H9 (cell line): ENCODE data around the gene OTUB2. TPM values are rescaled to one million over a fixed set of nuclear protein-coding genes. Genes with fewer than 3 reads are reported as not detected.

Source experiments
- DNase-seq: peaks from one replicate; pipeline ENCODE4 v3.0.0-alpha.2; 2017
- H2AFZ ChIP-seq: one replicate; pipeline ENCODE4 v1.6.1; 2013; ENCODE audit warnings: mild to moderate bottlenecking, low read length, control low read depth, moderate library complexity
- H2AK5ac ChIP-seq: 2 replicates; pipeline ENCODE4 v1.6.1; 2013; ENCODE audit warnings: low read length, control low read depth, mixed read lengths; ENCODE audit not compliant: insufficient read length
- H2BK120ac ChIP-seq: one replicate; pipeline ENCODE4 v1.6.1; 2013; ENCODE audit warnings: low read depth, mild to moderate bottlenecking, low read length, control low read depth, inconsistent platforms; ENCODE audit not compliant: poor library complexity, severe bottlenecking
- H2BK12ac ChIP-seq: 2 replicates; pipeline ENCODE4 v1.6.1; 2013; ENCODE audit warnings: low read length, control low read depth, mixed read lengths, low read depth; ENCODE audit not compliant: insufficient read length
- H2BK15ac ChIP-seq: 2 replicates; pipeline ENCODE4 v1.6.1; 2013; ENCODE audit warnings: low read depth, low read length, control low read depth
- H2BK20ac ChIP-seq: one replicate; pipeline ENCODE4 v1.6.1; 2013; ENCODE audit warnings: low read depth, mild to moderate bottlenecking, low read length, control low read depth, inconsistent platforms; ENCODE audit not compliant: poor library complexity, severe bottlenecking
- H2BK5ac ChIP-seq: 2 replicates; pipeline ENCODE4 v1.6.1; 2013; ENCODE audit warnings: low read length, control low read depth, mixed read lengths; ENCODE audit not compliant: insufficient read length
- H3K14ac ChIP-seq: 2 replicates; pipeline ENCODE4 v1.6.1; 2013; ENCODE audit warnings: low read length, control low read depth; ENCODE audit not compliant: insufficient read depth
- H3K18ac ChIP-seq: 2 replicates; pipeline ENCODE4 v1.6.1; 2013; ENCODE audit warnings: low read depth, mild to moderate bottlenecking, mixed read lengths, low read length, control low read depth; ENCODE audit not compliant: insufficient read length
- H3K23ac ChIP-seq: 2 replicates; pipeline ENCODE4 v1.6.1; 2013; ENCODE audit warnings: low read length, control low read depth, mixed read lengths, low read depth; ENCODE audit not compliant: insufficient read length
- H3K23me2 ChIP-seq: 2 replicates; pipeline ENCODE4 v1.6.1; 2013; ENCODE audit warnings: low read depth, mild to moderate bottlenecking, mixed read lengths, low read length, control low read depth; ENCODE audit not compliant: insufficient read length, poor library complexity, severe bottlenecking
- H3K27ac ChIP-seq: 2 replicates; pipeline ENCODE4 v1.5.1; 2013; ENCODE audit warnings: low read length, control low read depth, mixed read lengths, low read depth; ENCODE audit not compliant: insufficient read length
- H3K27me3 ChIP-seq: 2 replicates; pipeline ENCODE4 v1.6.1; 2013; ENCODE audit warnings: low read length, control low read depth, inconsistent platforms; ENCODE audit not compliant: insufficient read depth
- H3K4ac ChIP-seq: 2 replicates; pipeline ENCODE4 v1.6.1; 2013; ENCODE audit warnings: low read depth, mild to moderate bottlenecking, control low read depth, inconsistent platforms, low read length, moderate library complexity
- H3K4me1 ChIP-seq: 2 replicates; pipeline ENCODE4 v1.6.1; 2013; ENCODE audit warnings: low read length, control low read depth, inconsistent platforms; ENCODE audit not compliant: insufficient read depth
- H3K4me2 ChIP-seq: 2 replicates; pipeline ENCODE4 v1.6.1; 2013; ENCODE audit warnings: low read length, control low read depth, mixed read lengths; ENCODE audit not compliant: insufficient read length, insufficient read depth
- H3K56ac ChIP-seq: 2 replicates; pipeline ENCODE4 v1.6.1; 2013; ENCODE audit warnings: low read depth, mild to moderate bottlenecking, mixed read lengths, low read length, control low read depth; ENCODE audit not compliant: insufficient read length
- H3K79me1 ChIP-seq: 2 replicates; pipeline ENCODE4 v1.6.1; 2013; ENCODE audit warnings: low read depth, mild to moderate bottlenecking, moderate library complexity, low read length, control low read depth, inconsistent platforms; ENCODE audit not compliant: insufficient read depth, poor library complexity, severe bottlenecking
- H3K79me2 ChIP-seq: 2 replicates; pipeline ENCODE4 v1.6.1; 2013; ENCODE audit warnings: low read length, control low read depth, inconsistent platforms; ENCODE audit not compliant: insufficient read depth
- H3K9ac ChIP-seq: 2 replicates; pipeline ENCODE4 v1.6.1; 2013; ENCODE audit warnings: low read length, control low read depth, mixed read lengths; ENCODE audit not compliant: insufficient read length; ENCODE audit errors: extremely low read depth
- H3K9me3 ChIP-seq: one replicate; pipeline ENCODE4 v1.6.1; 2013; ENCODE audit warnings: low read depth, low read length, inconsistent platforms; ENCODE audit not compliant: control insufficient read depth
- H3T11ph ChIP-seq: one replicate; pipeline ENCODE4 v1.6.1; 2013; ENCODE audit warnings: mild to moderate bottlenecking, low read length, control low read depth, inconsistent platforms
- H4K20me1 ChIP-seq: one replicate; pipeline ENCODE4 v1.6.1; 2013; ENCODE audit not compliant: control insufficient read depth, insufficient read length, insufficient read depth
- H4K5ac ChIP-seq: 2 replicates; pipeline ENCODE4 v1.6.1; 2013; ENCODE audit warnings: low read depth, mild to moderate bottlenecking, mixed read lengths, low read length, control low read depth; ENCODE audit not compliant: insufficient read length
- H4K8ac ChIP-seq: replicated peaks from 2 replicates; pipeline ENCODE4 v1.6.1; 2013; ENCODE audit warnings: low read length, control low read depth, mixed read lengths, low read depth; ENCODE audit not compliant: insufficient read length
- H4K91ac ChIP-seq: 2 replicates; pipeline ENCODE4 v1.6.1; 2013; ENCODE audit warnings: low read depth, mild to moderate bottlenecking, moderate library complexity, mixed read lengths, low read length, control low read depth; ENCODE audit not compliant: insufficient read length
- H3K27ac Mint-ChIP-seq, 3 experiments: 2 replicates in 2 of 3; 3 replicates in 1 of 3; pipeline ENCODE4 v1.8.0; 2020 to 2021; ENCODE audit warnings: mixed read lengths in 3 of 3, mild to moderate bottlenecking in 1 of 3, moderate library complexity in 1 of 3
- H3K27me3 Mint-ChIP-seq: 2 replicates; pipeline ENCODE4 v1.8.0; 2021; ENCODE audit warnings: low read depth, mild to moderate bottlenecking, moderate library complexity, mixed read lengths
- H3K36me3 Mint-ChIP-seq, 3 experiments: 2 replicates in 2 of 3; 3 replicates in 1 of 3; pipeline ENCODE4 v1.8.0; 2020 to 2021; ENCODE audit warnings: low read depth in 3 of 3, mixed read lengths in 3 of 3; ENCODE audit not compliant: insufficient read depth in 1 of 3
- H3K4me1 Mint-ChIP-seq, 2 experiments: 2 replicates each; pipeline ENCODE4 v1.8.0; 2020; ENCODE audit warnings: mixed read lengths in 2 of 2
- H3K4me3 Mint-ChIP-seq, 2 experiments: 2 replicates in 1 of 2; 3 replicates in 1 of 2; pipeline ENCODE4 v1.8.0; 2020 to 2021; ENCODE audit warnings: mild to moderate bottlenecking in 2 of 2, mixed read lengths in 2 of 2, moderate library complexity in 1 of 2
- H3K9me3 Mint-ChIP-seq, 2 experiments: 2 replicates in 1 of 2; 3 replicates in 1 of 2; pipeline ENCODE4 v1.8.0; 2020; ENCODE audit warnings: mild to moderate bottlenecking in 2 of 2, mixed read lengths in 2 of 2, moderate library complexity in 1 of 2
- CTCF ChIP-seq: fragments of 200-600 bp; sonication (generic); conservative IDR thresholded peaks from 3 replicates; pipeline ENCODE4 v1.8.0; 2021; ENCODE audit warnings: antibody characterized with exemption, mild to moderate bottlenecking
- WGBS: extraction: QIAGEN DNeasy Blood & Tissue Kit; methylation state at CpG from one replicate; pipeline ENCODE4 v1.1.7; 2013; ENCODE audit warnings: missing lambda C conversion rate, low lambda C conversion rate, mixed read lengths; ENCODE audit not compliant: insufficient read length; ENCODE audit errors: extremely low coverage; 5-methylcytosine and 5-hydroxymethylcytosine counted together
- total RNA-seq: library from RNA; stranded (reverse); gene quantifications from 2 replicates; pipeline ENCODE4 v1.2.1, GENCODE V29; 2021

OTUB2 gene
- total RNA-seq, 1 experiment from 2014 or later = 3.6 TPM

- peak; percentile 59 for TF ChIP-seq CTCF
- WGBS = no CpG with 5 or more reads among the region's 7 CpGs
- peaks cover 25 to 48% of the 10 kb centered on the region in 2 experiments for H3K4me1 Mint-ChIP-seq
- Histone ChIP-seq H3K79me1 (no peaks in the 10 kb centered on the region), H3K56ac (no peak overlapping the region), H3K4me1 (no peaks in the 10 kb centered on the region), H3K4ac (no peak overlapping the region), H3K23ac (no peak overlapping the region), H3K4me2 (no peak overlapping the region), H2BK12ac (no peak overlapping the region), H2BK20ac (no peak overlapping the region), H3K27me3 (no peaks in the 10 kb centered on the region), H2AFZ (no peak overlapping the region), H4K91ac (no peak overlapping the region), H4K8ac (no peak overlapping the region), H2AK5ac (no peak overlapping the region), H4K20me1 (no peaks in the 10 kb centered on the region), H2BK5ac (no peak overlapping the region), H3K23me2 (no peaks in the 10 kb centered on the region), H3T11ph (no peak overlapping the region), H3K79me2 (no peaks in the 10 kb centered on the region), H3K27ac (no peak overlapping the region), H3K18ac (no peak overlapping the region), H2BK15ac (no peak overlapping the region), H3K9ac (no peak overlapping the region), H4K5ac (no peak overlapping the region), H3K14ac (no peak overlapping the region), H3K9me3 (no peaks in the 10 kb centered on the region), H2BK120ac (no peak overlapping the region)
- no peak overlapping the region for H3K4me3 Mint-ChIP-seq
- DNase-seq = peak; percentile 65
- no peaks in the 10 kb centered on the region; the same call in 1 of the 2 replicates for H3K27me3 Mint-ChIP-seq
- no peaks in the 10 kb centered on the region; a peak in 2 of 5 replicates for H3K9me3 Mint-ChIP-seq
- no peak overlapping the region for H3K27ac Mint-ChIP-seq
- no peaks in the 10 kb centered on the region for H3K36me3 Mint-ChIP-seq
These were observed 41.1 kb upstream of the OTUB2 start for GRCh38 chr14:93984987-93985410.
